HG03469 (cell line): ENCODE measurements around the gene FBXL17.

Experiments
- ATAC-seq: cut with Tn5 transposase; IDR thresholded peaks from one replicate; pipeline ENCODE4 v1.9.1; 2021; ENCODE audit warnings: mild to moderate bottlenecking, moderate library complexity, moderate number of reproducible peaks; ENCODE audit not compliant: unreplicated experiment

FBXL17 gene

DNA sequence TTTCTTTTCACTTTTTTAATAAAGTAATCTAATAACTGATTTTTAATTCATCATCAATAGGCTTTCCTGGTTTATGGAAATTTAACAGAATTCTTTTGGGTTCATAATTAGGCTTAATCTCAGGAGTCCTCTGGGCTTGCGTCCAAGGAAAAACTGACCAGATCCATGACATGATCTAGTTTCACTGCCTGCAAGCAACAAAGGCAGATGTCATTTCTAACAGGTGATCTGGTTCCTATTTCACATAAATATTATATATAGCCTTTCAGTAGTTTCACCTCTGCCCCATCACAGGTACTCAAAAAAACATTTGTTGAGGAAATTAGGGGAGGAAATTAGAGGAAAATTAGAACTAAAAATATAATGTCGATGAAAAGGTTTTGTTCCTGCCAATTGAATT, 126.4 kb downstream of the FBXL17 start:
- ATAC-seq: no peak

DNA sequence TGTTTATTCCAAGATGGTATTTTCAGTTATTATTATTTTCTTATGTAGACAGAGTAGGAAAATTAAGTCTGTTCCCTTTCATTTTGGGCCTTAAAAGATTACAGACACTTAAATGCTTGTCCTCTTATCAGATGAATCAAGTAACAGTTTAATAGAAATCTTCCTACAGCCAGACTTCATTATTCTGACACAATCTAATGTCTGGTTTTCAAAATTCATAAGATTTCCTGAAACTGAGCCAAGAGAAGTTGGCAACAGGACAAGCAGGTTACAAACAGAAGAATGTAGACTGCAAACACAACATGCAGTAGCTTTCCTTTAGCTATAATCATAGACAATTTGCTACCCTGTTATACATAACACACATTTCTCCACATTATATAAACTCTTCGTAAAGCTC, 130.5 kb downstream of the FBXL17 start:
- no peak for ATAC-seq

DNA sequence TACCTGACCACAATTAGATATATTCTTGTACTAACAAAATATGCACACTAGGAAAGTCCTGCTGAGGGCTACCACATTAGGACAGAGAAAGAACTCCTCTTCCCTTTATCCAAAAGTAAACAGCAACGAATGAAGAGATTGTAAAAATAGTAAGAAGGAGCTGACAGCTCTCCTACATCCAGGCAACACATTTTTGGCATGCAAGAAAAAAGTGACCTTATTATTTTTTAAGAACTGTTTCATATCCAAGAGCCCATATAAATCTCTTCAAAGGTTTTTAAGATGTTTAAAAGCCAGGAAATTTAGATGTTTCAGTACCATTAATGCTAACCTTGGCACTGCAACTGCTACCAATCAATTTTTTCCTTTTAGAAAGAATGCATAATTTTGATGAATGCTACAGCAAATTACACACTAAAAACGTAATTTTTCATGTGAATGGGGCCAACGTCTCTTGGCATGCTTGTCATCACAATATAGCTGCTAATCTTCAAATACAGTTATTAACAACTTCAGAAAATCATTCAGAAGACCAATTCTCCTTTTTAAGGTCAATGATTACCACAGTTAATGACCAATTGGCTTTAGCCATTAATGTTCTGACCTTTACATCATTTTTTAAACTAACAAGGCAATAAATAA, 132.0 kb downstream of the FBXL17 start:
- ATAC-seq: no peak

DNA sequence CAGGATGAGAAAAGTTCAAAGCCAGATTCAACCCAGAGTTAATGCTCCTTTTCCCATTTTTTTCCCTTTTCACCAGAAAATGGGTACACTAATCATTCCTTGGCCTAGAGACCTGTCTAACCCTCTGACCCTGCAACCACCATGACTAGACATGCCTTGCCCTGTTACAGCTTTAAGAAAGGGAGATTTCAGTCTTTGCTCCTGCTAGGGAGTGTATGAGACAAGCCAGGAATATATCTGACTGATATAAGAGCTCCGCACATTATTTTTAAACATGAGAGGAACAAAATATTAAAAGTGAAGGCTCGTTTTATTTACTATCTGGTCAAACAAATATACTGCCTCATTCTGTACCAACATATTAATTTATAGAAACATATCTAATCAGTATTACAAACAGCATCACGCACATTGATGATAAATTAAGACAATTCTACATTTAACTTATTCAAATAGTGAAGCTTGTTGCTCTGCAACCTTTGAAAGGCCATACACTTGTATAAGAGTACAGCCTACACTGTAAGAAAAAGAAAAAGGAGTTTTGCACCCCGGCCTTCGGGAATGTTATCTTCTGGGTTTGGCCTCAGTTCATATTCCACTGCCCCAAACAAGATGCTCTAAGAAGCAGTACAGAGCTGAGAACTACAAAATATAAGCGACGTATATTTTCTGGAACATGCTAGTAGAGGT, 132.7 kb downstream of the FBXL17 start:
- no peak for ATAC-seq

DNA sequence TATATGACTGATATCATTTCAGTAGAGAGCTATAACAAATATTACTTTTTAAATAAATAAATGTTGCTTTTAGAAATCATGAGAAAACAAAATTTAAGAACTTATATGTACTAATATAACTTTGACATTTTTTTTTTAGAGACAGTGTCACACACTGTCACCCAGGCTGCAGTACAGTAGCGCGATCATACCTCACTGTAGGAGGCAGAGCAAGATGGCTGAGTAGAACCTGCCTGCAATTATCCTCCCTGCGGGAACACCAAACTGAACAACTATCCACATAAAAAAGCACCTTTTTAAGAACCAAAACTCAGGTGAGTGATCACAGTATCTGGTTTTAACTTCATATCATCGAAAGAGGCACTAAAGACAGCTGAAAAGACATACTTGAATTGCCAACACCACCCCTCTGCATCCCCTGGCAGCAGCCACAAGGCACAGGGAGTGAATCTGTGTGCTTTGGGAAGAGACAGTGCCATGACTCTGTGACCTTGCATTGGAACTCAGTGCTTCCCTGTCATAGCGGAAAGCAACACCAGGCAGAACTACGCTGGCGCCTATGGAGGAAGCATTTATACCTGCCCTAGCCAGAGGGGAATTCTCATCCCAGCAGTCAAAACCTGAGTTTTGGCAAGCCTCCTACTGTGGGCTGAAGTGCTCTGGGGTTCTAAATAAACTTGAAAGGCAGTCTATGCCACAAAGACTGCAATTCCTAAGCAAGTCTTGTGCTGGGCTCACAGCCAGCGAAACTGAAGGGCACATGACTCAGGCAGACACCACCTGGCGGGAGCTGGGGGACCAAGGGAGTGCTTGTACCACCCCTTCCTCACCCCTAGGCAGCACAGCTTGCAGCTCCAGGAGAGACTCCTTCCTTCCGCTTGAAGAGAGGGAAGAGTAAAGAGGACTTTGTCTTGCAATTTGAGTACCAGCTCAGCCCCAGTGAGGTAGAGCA, 142.7 kb downstream of the FBXL17 start:
- ATAC-seq: no peak

DNA sequence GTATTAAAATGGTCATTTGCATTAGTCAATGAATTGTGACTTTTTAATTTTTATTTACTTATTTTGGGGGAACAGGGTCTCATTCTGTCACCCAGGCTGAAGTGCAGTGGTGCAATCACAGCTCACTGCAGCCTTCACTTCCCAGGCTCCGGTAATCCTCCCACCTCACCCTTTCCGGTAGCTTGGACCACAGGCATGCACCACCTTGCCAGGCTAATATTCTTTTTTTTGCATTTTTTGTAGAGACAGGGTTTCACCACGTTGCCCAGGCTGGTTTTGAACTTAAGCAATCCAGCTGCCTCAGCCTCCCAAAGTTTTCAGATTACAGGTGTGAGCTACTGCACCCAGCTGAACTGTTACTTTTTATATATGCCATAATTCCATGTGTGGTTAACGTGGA, 143.4 kb downstream of the FBXL17 start:
- no peak for ATAC-seq

DNA sequence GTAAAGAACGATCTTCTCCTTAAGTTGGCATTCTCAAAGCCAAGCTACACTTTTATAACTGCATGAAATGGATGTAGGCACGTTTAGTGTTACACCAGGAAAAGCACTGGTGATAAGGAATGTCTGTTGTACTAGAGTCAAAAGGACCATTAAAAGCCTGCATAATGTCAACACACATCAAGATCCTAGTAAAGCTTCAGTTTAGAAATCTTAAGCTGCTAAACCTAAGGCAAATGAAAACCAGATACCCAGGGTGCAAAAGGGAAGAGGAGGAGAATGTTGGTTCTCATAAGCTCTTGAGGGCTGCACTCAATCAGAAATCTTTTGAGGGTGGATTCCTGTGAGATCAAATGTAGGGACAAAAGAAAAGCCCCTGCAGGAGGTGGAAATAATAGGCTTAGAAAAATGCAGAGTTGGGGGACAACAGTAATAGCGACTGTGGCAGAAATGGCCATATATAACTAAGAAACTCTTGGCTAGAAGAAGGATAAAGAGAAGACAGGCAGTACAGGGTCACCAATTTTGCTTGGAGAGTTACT, 148.2 kb downstream of the FBXL17 start:
- no peak for ATAC-seq

DNA sequence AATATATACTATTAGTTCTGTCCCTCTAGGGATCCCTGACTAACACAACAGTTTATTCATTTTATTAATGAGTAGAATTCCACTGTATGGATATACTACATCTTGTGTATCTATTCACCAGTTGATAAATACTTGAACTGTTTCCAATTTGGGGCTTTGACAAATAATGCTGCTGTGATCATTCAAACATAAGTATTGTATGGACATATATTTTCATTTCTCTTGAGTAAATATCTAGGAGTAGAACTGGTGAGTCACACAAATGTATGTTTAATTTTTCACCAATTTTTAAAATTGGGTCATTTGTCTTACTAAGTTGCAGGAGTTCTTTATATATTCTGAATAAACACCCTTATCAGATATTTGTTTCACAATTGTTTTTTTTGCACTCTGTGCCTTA, 149.1 kb downstream of the FBXL17 start:
- no peak for ATAC-seq

DNA sequence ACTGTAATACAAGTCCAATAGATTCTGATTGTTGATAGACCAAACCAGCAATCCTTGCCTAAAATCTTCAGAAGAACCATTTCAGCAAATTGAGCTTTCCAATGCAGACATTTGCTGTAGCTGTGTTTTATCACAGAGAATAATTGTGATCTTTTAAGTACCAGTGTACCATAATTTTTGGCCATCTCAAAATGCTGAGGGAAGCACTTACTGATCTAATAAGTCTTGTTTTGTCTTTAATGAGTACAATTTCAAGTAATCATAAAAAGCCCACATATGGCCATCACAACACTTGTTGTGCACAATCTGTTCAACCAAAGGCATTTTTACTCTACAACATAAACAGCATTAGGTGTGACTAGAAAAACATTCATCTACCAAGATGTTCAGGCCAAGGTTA, 159.9 kb downstream of the FBXL17 start:
- no peak for ATAC-seq

DNA sequence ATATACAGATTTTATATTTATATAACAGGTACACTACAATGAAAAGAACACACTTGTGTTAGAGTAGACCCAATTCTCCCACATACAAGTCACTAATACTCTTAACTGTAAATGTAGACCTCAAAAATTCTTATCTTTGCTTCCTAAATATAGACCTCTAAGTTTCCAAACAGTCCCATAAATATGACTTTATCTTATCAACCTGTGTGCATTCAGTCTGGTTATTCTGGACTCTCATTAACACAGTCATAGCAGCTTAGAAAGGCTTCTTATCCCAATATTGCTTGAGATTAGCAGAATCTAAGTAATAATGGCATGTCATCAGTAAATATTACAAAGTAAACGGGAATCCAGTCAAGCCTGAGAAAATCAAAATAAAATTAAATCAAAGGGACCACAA, 161.1 kb downstream of the FBXL17 start:
- no peak for ATAC-seq

DNA sequence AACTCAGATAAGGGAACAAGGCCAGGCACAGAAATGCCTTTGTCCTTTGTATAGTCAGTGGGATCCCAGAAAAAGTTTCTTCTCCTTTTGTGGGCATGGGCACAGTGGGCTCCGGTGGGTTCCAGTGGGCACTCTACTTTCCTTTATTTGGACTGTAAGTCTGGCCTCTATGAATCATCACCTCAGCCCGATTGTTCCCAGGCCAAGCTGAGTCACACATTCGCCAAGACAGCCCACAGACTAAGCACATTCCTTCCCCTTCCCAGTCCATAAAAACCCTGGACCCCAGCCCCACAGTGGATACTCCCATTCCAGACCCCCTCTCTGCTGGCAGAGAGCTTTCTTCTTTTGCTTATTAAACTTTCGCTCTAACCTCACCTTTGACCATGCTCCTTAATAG, 165.0 kb downstream of the FBXL17 start:
- ATAC-seq: no peak

DNA sequence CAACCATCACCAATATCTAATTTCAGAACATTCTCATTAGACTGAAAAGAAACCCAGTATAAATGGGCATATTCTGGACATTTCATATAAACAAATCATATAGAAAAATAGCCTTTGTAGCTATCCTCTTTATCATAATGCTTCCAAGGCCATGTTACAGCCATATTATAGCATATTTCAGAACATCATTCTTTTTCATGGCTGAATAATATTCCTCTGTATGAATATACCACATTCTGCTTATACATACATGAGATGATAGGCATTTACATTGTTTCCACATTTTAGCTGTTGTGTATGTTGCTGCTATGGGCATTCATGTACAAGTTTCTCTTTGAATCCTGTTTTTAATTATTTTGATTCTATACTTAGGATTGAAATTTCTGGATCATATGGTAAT, 167.0 kb downstream of the FBXL17 start:
- no peak for ATAC-seq

DNA sequence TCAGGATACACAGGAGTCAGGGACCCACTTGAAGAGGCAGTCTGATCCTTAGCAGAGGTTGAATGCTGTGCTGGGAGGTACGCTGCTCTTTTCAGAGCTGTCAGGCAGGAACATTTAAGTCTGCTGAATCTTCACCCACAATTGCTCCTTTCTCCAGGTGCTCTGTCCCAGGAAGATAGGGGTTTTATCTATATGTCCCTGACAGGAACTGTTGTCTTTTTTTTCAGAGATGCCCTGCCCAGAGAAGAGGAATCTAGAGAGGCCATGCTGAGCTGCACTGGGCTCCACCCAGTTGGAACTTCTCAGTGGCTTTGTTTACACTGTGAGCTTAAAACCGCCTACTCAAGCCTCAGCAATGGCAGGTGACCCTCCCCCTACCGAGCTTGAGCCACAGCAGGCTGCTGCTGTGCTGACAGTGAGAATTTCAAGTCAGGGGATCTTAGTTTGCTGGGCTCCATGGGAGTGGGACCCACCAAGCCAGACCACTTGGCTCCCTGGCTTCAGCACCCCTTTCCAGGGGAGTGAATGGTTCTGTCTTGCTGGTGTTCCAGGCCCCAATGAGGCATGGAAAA, 169.0 kb downstream of the FBXL17 start:
- ATAC-seq: no peak

DNA sequence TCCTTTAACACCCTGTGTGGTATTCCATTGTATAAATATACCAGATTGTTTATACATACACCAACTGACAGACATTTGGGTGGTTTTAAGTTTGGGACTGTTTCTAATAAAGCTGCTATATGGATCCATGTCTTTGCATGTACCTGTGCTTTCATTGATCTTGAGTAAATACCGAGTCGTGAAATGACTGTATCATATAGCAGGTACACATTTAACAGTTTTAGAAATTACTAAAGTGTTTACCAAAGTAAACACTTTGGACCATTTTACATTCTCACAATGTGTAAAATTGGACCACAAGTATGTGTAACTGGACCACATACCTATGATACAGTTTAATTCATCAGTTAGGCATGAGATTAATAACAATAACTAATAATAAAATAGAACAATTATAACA, 175.2 kb downstream of the FBXL17 start:
- no peak for ATAC-seq

DNA sequence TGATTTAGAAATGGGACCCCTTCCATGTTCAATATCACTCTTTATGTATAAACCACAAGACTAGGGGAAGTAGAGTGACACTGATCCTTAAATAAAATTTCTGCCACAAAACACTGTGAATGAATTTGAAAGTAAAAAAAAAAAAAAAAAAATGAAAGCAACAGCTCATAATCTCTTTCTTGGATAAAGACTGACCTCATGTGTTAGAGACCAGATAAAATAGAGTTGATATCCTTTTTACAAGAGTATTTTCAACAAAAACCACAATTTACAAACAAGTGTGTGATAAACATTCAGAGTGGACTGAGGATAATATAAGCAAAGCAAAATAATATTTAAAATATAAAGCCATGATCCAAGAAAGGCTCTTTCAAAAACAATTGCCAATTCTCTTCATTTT, 180.2 kb downstream of the FBXL17 start:
- no peak for ATAC-seq

DNA sequence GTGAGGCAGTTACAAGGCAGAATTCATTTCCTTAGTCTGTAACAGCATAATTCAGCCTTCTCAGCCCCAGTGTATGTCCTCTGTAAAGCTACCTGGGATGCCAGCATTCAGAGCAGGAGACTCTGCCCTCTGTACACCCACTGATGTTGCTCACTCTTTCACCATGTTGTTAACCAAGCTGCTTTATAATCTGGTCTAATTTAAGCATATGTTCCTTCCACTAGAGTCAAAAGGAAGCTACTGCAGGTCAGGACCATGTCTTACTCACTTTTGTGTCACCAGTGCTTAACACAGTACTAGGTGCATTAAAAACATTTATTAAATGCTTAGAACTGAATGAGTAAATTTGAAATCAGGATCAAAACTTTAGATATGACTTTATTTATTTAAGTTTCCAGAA, 185.6 kb downstream of the FBXL17 start:
- no peak for ATAC-seq

DNA sequence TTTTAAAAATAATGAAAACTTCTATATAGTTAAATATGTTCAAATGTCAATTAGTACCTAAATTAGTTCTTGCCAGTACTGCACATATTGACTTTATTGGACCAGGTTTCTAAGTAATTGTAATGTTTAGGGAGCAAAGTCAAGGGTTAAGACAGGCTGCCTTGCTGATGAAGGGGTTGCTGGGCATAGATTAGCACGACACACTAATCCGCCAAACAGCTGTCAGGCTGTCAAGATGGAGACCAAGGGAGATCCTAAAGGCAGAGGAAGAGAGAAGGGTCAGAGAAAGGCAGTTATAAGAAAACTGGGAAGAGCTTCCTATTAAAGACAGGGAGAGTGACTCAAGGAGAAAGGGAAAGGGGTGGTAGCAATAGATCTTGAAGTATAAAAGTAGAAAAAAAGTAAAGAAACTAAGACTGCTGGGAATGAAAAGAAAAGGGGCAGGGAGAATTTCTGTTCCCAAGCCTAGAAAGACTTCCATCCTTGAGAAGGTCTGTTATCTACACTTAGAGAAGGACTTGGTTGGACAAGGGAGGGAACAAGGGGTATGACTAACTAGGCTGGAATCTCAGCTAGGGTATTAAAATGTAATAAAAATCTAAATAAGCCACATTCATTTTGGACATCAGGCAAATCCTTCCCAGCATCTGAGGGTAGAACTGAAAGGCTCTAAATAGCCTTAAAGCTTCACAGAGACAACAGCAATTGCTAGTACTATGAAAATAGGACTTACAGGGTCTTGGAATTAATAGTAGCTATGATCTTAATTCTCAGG, 188.7 kb downstream of the FBXL17 start:
- no peak for ATAC-seq

DNA sequence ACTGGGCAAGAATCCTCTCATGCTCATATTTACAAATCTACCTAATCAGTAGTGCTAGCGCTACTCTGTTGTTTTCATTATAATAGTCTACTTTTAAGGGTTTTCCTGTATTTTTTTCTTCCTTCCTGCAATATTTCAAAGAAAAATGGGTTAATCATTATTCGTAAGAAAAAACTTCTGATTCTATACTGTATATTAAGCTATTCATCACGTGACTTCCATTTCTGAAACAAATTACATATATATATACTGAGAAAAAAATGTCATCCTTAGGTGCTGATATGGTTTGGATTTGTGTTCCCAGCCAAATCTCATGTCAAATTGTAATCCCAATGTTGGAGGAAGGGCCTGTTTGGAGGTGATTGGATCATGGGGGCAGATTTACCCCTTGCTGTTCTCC, 197.0 kb downstream of the FBXL17 start:
- no peak for ATAC-seq

DNA sequence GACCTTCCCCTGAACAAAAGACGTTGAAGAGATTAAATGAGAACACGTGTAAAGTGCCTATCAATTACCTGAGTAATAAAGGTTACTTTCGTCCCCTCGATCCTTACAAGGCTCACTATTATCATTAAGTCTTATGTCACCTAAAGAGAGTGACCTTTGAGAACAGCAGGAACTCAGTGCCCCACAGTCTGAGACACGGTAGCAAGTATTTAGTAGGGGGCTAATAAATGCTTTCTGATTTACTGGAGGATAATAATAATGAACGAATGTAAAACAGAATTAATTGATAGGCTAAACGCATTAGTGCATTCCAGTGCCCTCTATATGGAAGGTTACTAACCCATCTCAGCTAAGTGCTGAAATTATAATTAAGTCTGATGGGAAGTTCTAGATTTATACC, 199.9 kb downstream of the FBXL17 start:
- no peak for ATAC-seq

DNA sequence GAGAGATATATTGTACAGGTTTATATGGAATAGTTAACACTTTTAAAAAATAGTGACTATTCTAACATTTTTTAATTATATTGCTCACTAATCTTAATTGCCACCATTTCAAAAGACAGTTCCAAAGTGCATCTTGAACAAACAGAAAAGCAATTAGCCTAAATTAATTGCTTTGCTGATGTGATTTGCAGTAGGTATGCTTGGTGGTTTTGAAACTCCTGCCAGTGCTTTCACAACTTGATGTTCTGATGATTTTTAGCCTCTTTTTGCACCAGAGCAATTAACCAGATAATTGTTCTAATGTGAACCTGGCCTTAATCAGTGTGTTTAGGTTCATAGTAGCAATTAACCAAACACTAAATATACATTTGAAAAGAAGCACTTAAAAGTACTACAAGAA, 207.6 kb downstream of the FBXL17 start:
- ATAC-seq: no peak
